GM12892 (cell line): ENCODE data around the gene ENOX1.

Source experiments
- DNase-seq: peaks from one replicate; pipeline ENCODE4 v3.0.0; 2011; ENCODE audit not compliant: insufficient read length
- FAIRE-seq: peaks from 2 replicates; lab custom pipeline; 2011; peaks lifted over from hg19 to GRCh38; lab: Jason Lieb, UNC
- POLR2A ChIP-seq: IDR thresholded peaks from 2 replicates; pipeline ENCODE4 v1.6.1; 2011; ENCODE audit warnings: low read depth, low read length, control low read depth
- POLR2AphosphoS5 ChIP-seq: IDR thresholded peaks from 2 replicates; pipeline ENCODE4 v1.6.1; 2011; ENCODE audit warnings: low read depth, low read length, control low read depth
- TAF1 ChIP-seq: IDR thresholded peaks from 2 replicates; pipeline ENCODE4 v1.6.1; 2011; ENCODE audit warnings: low read depth, mild to moderate bottlenecking, control low read depth, low read length, borderline replicate concordance

The ENOX1 gene

DNA sequence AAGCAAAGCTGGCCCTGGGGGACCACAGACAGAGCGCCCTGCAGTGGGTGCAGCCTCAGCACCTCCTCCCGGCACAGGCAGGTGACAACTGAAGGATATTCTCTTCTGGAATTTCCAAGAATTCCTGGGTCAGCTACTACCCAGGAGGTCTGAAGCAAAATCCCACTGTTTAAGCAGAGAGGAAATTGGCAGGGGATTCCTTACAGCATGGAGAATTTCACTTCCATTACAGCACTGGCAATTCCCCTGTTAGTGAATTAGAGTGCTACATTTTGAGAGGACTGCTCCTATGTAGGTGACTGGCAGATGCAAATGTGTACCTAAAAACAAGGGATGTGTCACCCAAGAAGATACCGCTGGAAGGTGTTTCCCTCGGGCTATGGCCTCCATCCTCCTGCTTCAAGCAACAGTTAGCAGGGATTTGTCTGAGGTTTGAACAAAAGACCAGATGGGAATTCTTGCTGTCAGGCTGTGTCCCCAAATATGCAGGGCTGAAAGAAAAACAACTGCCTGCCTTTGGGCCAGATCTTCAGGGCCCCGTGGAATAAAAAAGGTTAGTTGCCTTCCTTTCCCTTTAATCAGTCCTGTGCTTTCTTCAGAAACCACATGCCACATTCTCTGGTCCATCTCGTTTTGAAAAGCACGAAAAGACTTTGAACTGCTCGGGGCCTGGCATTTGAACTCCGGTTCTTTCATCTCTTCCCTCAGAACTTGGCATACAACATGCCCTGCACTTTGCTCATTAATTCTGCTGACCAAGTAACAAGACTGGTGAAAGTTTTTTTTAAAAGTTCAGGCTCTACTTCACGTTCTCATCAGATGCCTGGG, 466.9 kb downstream of the ENOX1 start:
- no peak for DNase-seq
- FAIRE-seq = no peak
- no peak for TF ChIP-seq POLR2A
- TF ChIP-seq TAF1 = no peak
- TF ChIP-seq POLR2AphosphoS5 = no peak

GRCh38 chr13:43316946-43317353, 469.8 kb downstream of the ENOX1 start:
- peak; percentile 36 for FAIRE-seq
- DNase-seq = no peak
- TF ChIP-seq POLR2AphosphoS5 = no peak
- no peak for TF ChIP-seq TAF1
- TF ChIP-seq POLR2A = no peak

- DNase-seq = no peak
- TF ChIP-seq POLR2A = no peak
- no peak for TF ChIP-seq TAF1
- TF ChIP-seq POLR2AphosphoS5 = no peak
- no peak for FAIRE-seq
Measured at GRCh38 chr13:43316281-43316680, 470.5 kb downstream of the ENOX1 start.

- no peak for TF ChIP-seq POLR2AphosphoS5
- TF ChIP-seq TAF1 = no peak
- TF ChIP-seq POLR2A = no peak
- FAIRE-seq (no peak), DNase-seq (no peak)
Measured at GRCh38 chr13:43315522-43315921, 471.2 kb downstream of the ENOX1 start.

DNA sequence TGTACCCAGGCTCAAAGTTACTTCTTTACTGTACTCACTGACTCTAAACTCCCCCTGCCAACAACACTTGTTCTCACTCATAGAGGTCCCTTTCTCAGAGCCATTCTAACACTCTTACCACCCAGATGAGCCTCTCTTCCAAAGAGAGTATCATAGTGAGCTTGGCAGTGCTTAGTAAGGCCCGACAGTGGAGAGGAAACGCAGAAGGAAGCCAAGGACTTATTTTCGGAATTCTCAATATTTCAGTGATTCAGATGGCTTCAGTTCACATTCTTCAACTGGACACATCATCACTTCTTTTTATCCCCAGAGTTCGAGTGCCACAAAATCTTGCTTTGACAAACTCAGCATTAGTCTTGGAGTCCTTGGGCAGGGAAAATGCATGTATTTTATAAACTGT, 477.5 kb downstream of the ENOX1 start:
- DNase-seq (no peak), FAIRE-seq (no peak)
- TF ChIP-seq TAF1 = no peak

DNA sequence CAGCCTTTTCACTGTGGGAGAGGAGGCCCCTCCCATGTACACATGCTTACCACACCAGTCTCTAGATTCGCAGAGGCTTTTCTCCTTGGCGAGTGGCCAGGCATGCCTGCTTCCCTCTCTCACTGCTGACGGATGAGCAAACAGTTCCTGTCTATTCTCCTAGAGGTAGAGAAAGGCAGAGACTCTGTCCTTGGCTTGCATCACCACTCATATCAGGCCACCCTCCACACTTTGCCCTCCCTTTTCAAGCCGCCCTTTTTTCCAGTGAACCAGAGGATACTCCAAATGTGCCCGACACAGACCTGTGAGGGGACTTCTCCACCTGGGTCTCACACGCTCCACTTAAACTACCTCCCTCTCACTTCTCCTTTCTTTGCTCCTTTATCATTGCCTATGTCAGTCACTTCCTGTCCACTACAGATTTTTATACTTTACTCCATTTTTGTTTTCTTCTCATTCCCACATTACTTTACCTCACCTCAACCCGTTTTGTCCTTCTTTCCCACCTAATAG, 478.8 kb downstream of the ENOX1 start:
- peak; percentile 94 for FAIRE-seq
- peak; percentile 13 for DNase-seq
- TF ChIP-seq POLR2AphosphoS5 (no peak), POLR2A (no peak), TAF1 (no peak)

- no peak for FAIRE-seq
- DNase-seq = no peak
- no peak for TF ChIP-seq TAF1
- no peak for TF ChIP-seq POLR2AphosphoS5
- TF ChIP-seq POLR2A = no peak
Measured at GRCh38 chr13:43307221-43307920, 479.4 kb downstream of the ENOX1 start.

DNA sequence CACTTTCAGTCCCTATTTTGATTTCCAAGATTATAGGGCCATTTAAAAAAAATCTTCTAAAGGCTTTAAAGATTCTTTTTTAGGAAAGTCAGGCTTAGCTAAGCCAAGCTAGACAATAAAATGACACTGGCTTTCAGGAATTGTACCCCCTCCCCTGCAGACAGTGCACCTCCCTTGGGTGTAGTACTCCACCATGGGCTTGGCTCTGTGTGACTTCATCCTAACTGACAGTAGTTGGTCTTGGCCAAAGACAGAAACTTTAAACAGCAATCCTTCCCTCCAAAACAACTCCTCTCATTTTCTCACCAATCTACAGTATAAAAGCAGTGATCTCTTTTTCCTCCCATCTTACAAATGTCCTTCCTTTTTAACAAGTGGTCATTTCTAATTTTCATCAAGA, 480.4 kb downstream of the ENOX1 start:
- TF ChIP-seq POLR2AphosphoS5 (no peak), POLR2A (no peak), TAF1 (no peak)
- FAIRE-seq = no peak
- no peak for DNase-seq

DNA sequence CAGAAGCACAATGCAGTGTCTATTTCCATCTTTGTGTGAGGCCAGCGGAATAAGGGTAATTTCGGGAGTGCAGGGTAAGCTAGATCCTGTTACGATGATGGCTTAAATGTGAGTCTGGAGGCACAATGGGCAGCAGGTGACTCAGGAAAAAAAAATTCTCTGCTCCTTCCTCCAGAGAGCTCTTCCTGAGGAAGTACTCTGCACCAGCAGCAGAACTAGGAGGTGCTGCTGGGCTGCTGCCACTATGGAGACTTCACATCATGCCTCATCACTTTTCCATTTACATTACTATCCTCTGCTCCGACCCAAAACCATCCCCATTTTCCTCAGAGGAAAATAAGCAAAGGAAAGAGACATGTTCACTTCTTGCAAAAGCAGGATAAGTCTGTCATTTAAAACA, 481.4 kb downstream of the ENOX1 start:
- FAIRE-seq (no peak), DNase-seq (no peak)
- no peak for TF ChIP-seq TAF1
- no peak for TF ChIP-seq POLR2AphosphoS5
- TF ChIP-seq POLR2A = no peak

DNA sequence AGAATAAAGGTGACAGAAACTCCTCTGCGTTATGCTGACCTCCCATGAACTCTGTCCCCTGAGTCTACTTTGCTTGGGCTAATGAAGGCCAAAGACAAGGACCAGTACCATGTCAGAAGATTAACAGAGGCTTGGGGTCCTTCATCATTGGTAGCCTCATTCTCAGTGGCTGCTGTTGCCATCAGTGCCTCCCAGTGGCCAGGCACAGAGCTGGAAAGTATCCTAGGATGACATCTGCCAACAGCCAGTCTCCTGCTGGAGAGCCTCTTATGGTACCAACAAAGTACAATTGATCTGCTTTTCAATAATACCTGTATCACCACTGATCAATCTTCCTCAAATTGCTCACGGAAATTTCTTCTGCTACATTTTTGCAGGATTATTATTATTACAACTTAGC, 481.8 kb downstream of the ENOX1 start:
- TF ChIP-seq TAF1 = no peak
- TF ChIP-seq POLR2A = no peak
- TF ChIP-seq POLR2AphosphoS5 = no peak
- FAIRE-seq = no peak
- DNase-seq = no peak

DNA sequence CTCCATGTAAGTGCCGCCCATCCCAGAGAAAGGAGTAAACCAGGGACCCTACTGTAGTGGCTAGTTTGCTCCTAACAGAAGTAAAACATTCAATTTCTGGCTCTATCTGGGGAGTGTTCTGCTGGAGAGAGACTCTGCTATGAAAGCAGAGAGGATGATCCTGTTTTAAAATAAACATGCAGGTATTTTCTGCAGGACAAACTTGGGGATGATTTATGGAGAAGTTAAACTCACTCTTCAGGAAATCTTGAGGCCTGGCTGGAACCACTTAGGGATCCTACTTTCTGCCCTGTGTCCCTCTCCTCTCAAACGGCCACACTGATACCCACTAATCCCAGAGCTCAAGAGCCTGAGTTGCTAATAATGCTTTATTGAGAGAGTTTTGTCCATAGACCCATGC, 482.3 kb downstream of the ENOX1 start:
- FAIRE-seq = no peak
- TF ChIP-seq TAF1 (no peak), POLR2AphosphoS5 (no peak), POLR2A (no peak)
- DNase-seq = no peak
